Activated T-cell treated with anti-CD3 and anti-CD28 coated beads, Interleukin-2, amount 50 U/mL, for 72 hours (primary cell): ENCODE data around the gene DMD. TPM values are rescaled to one million over a fixed set of nuclear protein-coding genes. Genes with fewer than 3 reads are reported as not detected.

Source experiments
- ATAC-seq, 2 donors: fragments of 150-1000 bp; cut with Tn5 transposase; replicated peaks in 1 of 2; 2 replicates each; pipeline ENCODE4 v1.10.0; 2021; ENCODE audit warnings: moderate library complexity in 2 of 2, mild to moderate bottlenecking in 1 of 2
- DNase-seq, 2 donors: peaks; one replicate each; pipeline ENCODE4 v3.0.0; 2021 to 2022; ENCODE audit warnings: mixed read lengths in 1 of 2
- H3K27ac Mint-ChIP-seq: one replicate; pipeline ENCODE4 v1.8.0; 2022; ENCODE audit warnings: mild to moderate bottlenecking, moderate library complexity, mixed read lengths
- H3K27me3 Mint-ChIP-seq: one replicate; pipeline ENCODE4 v1.8.0; 2022; ENCODE audit warnings: low read depth, mixed read lengths
- H3K36me3 Mint-ChIP-seq, 2 donors: one replicate each; pipeline ENCODE4 v1.8.0; 2022; ENCODE audit warnings: mixed read lengths in 2 of 2, mild to moderate bottlenecking in 1 of 2; ENCODE audit not compliant: insufficient read depth in 2 of 2
- H3K4me1 Mint-ChIP-seq: one replicate; pipeline ENCODE4 v1.8.0; 2022; ENCODE audit warnings: low read depth, mixed read lengths
- H3K4me3 Mint-ChIP-seq, 2 donors: one replicate each; pipeline ENCODE4 v1.8.0; 2022; ENCODE audit warnings: mild to moderate bottlenecking in 2 of 2, mixed read lengths in 2 of 2, moderate library complexity in 2 of 2
- H3K9me3 Mint-ChIP-seq, 2 donors: one replicate each; pipeline ENCODE4 v1.8.0; 2022; ENCODE audit warnings: mixed read lengths in 2 of 2
- total RNA-seq, 2 donors: library from RNA; stranded (reverse); gene quantifications; one replicate each; pipeline ENCODE4 v1.2.3, GENCODE V29; 2022

The DMD gene
- total RNA-seq, 2 donors from 2014 or later: 2.9 to 4.6 TPM

- no peak overlapping the region for H3K27ac Mint-ChIP-seq
- peaks cover 9% of the 10 kb centered on the region for H3K27me3 Mint-ChIP-seq
- peaks cover 19% of the 10 kb centered on the region for H3K4me1 Mint-ChIP-seq
- H3K4me3 Mint-ChIP-seq: no peak overlapping the region
- H3K9me3 Mint-ChIP-seq: peaks cover 7 to 8% of the 10 kb centered on the region in 2 donors
- H3K36me3 Mint-ChIP-seq: peaks cover 1 to 2% of the 10 kb centered on the region in 2 donors
- DNase-seq (no peak), ATAC-seq (no peak)
These were observed 2140.1 kb downstream of the DMD start for GRCh38 chrX:31071262-31071661.

GRCh38 chrX:31070057-31070468 is 2141.3 kb downstream of the DMD start:
- Mint-ChIP-seq H3K27me3 (peaks cover 9% of the 10 kb centered on the region), H3K4me1 (peaks cover 19% of the 10 kb centered on the region), H3K36me3 (peaks cover 1 to 2% of the 10 kb centered on the region in 2 donors), H3K9me3 (peaks cover 7 to 8% of the 10 kb centered on the region in 2 donors), H3K27ac (no peak overlapping the region), H3K4me3 (peak overlapping the region; percentile 6 to 18)
- peak; percentile 15 to 25 for DNase-seq
- peak; percentile 96 to 98 for ATAC-seq
